ENCODE results near the gene FNBP1.
"Not testable (repeated sequence)": the region's sequence is repeated elsewhere in the genome, so short reads cannot be mapped to it uniquely, and the experiment has no call there.

Gene FNBP1

GRCh38 chr9:129946246-129946995 is 96.6 kb downstream of the FNBP1 start:
- DNase-seq: no peak

- DNase-seq: no peak
Observed at GRCh38 chr9:129945314-129945713, 97.7 kb downstream of the FNBP1 start.

GRCh38 chr9:129944506-129945116 is 98.4 kb downstream of the FNBP1 start:
- DNase-seq: no peak

GRCh38 chr9:129939431-129939830 is 103.6 kb downstream of the FNBP1 start:
- DNase-seq: no peak

- DNase-seq: peak; percentile 14
Observed at GRCh38 chr9:129938291-129938979, 104.6 kb downstream of the FNBP1 start.

GRCh38 chr9:129937879-129938278 is 105.1 kb downstream of the FNBP1 start:
- DNase-seq: not testable (repeated sequence)

- no peak for DNase-seq
Observed at GRCh38 chr9:129936222-129936621, 106.8 kb downstream of the FNBP1 start.

- peak; percentile 21 for DNase-seq
Observed at GRCh38 chr9:129934780-129935179, 108.2 kb downstream of the FNBP1 start.

GRCh38 chr9:129934041-129934591 is 108.9 kb downstream of the FNBP1 start:
- DNase-seq: no peak

GRCh38 chr9:129933185-129934040 is 109.6 kb downstream of the FNBP1 start:
- DNase-seq: no peak

- DNase-seq: no peak
Observed at GRCh38 chr9:129932303-129933151, 110.5 kb downstream of the FNBP1 start.

GRCh38 chr9:129930743-129931142 is 112.2 kb downstream of the FNBP1 start:
- DNase-seq: no peak

GRCh38 chr9:129929496-129930125 is 113.4 kb downstream of the FNBP1 start:
- no peak for DNase-seq

GRCh38 chr9:129923589-129923988 is 119.4 kb downstream of the FNBP1 start:
- no peak for DNase-seq

GRCh38 chr9:129921905-129922304 is 121.1 kb downstream of the FNBP1 start:
- DNase-seq: no peak

- no peak for DNase-seq
Observed at GRCh38 chr9:129919841-129920240, 123.1 kb downstream of the FNBP1 start.

- no peak for DNase-seq
Observed at GRCh38 chr9:129919277-129919676, 123.7 kb downstream of the FNBP1 start.

GRCh38 chr9:129918296-129918950 is 124.6 kb downstream of the FNBP1 start:
- no peak for DNase-seq

- no peak for DNase-seq
Observed at GRCh38 chr9:129916707-129917106, 126.3 kb downstream of the FNBP1 start.

- DNase-seq: no peak
Observed at GRCh38 chr9:129914051-129914450, 128.9 kb downstream of the FNBP1 start.
